ENCODE data around the gene SEPTIN12. TPM values are rescaled to one million over a fixed set of nuclear protein-coding genes. Genes with fewer than 3 reads are reported as not detected.

SEPTIN12 gene
- total and polyA plus RNA-seq, 3 experiments from 2014 or later, result not detected

DNA sequence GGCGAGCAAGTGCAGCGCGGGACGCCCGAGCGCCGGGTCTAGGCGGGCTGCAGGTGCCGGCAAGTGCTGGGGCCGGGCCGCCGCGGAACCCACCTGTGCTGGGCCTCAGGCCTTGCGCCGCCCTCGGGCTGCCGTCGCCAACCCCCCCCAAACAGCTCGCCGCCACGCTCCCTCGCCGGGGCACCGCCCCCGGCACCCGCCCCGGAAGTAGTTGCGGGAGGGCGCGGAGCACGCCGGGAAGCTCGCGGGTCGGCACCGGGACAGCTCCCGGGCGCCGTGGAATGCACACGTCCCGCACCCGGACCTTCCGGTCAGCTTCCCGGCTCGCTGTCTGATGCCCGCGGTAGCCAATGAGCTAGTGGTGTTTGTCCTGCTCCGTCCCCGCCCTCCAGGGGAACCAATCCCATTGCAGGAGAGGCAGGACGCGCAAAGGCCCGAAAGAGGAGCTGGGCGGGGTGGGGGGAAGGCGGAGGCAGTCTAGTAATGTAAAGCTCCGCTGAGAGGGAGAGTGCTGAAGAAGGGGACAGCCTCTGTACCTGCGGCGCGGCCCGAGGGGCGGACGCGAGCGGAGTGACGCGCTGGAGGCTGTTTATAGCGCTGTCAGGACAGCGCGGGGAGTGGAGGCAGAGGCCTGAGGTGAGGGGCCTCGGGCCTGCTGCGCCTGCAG, 53.9 kb downstream of the SEPTIN12 start, which contains the start of the genes ANKS3 and DNAAF8:
ANKS3 (minus strand) TSS at position 209 of the 667 bp plus-strand sequence. CDS start 4,122 bp downstream, outside the sequence.
DNAAF8 (plus strand) TSS at position 475 of the 667 bp plus-strand sequence. CDS start 1,978 bp downstream, outside the sequence.
- Histone ChIP-seq H3K27me3 (ENCODE audit: insufficient read depth, low read length, poor library complexity, severe bottlenecking) (no peaks in the 10 kb centered on the region), H3K9me3 (ENCODE audit: low read length) (no peaks in the 10 kb centered on the region), H3K4me1 (ENCODE audit: insufficient read depth, low read length) (peaks cover 18% of the 10 kb centered on the region), H3K27ac (ENCODE audit: low read depth, low read length) (peak within 1 kb of the TSS; percentile 88), H3K4me3 (ENCODE audit: low read length) (peak within 1 kb of the TSS; percentile 99), H3K36me3 (ENCODE audit: insufficient read depth, low read length) (peaks cover 6% of the 10 kb centered on the region)
- Mint-ChIP-seq H3K27me3 (no peaks in the 10 kb centered on the region), H3K9me3 (no peaks in the 10 kb centered on the region), H3K27ac (peak within 1 kb of the TSS; percentile 88 to 99 (median 93)), H3K4me3 (peak within 1 kb of the TSS; percentile 86 to 97 (median 91)), H3K36me3 (peaks cover 0 to 22% (median 0%) of the 10 kb centered on the region in 3 donors), H3K4me1 (peaks cover 19 to 33% (median 25%) of the 10 kb centered on the region in 3 donors)
- CTCF ChIA-PET, result interaction anchor here (0.8 to 2.1 kb wide), 13 partner anchors 10 to 364 kb away, joined by 3 to 12 read pairs (median 4); partner anchors contain the start of genes HMOX2, MGRN1, NAGPA and NUDT16L1
- DNase-seq, result peak; percentile 74 to 85 (median 79)
- POLR2A ChIA-PET, result interaction anchor here (0.5 to 2.2 kb wide), 15 partner anchors 14 to 335 kb away, joined by 3 to 27 read pairs (median 4); partner anchors contain the start of genes GLYR1, NAGPA, NUDT16L1 and ROGDI

- peaks cover 6% of the 10 kb centered on the region for H3K36me3 ChIP-seq (ENCODE audit: insufficient read depth, low read length)
- H3K27ac Mint-ChIP-seq, result peak overlapping the region; percentile 53 to 94 (median 72)
- H3K27ac ChIP-seq (ENCODE audit: low read depth, low read length), result peak overlapping the region; percentile 88
- peaks cover 18% of the 10 kb centered on the region for H3K4me1 ChIP-seq (ENCODE audit: insufficient read depth, low read length)
- peak overlapping the region; percentile 99 for H3K4me3 ChIP-seq (ENCODE audit: low read length)
- no peaks in the 10 kb centered on the region for H3K9me3 ChIP-seq (ENCODE audit: low read length)
- H3K27me3 Mint-ChIP-seq, result no peaks in the 10 kb centered on the region
- no peak for DNase-seq
- H3K4me1 Mint-ChIP-seq, result peaks cover 20 to 33% (median 25%) of the 10 kb centered on the region in 3 donors
- CTCF ChIA-PET, result interaction anchor here (1.5 to 1.8 kb wide), 4 partner anchors 24 to 300 kb away, joined by 3 to 12 read pairs (median 4); partner anchors contain the start of genes MGRN1 and NAGPA
- no peaks in the 10 kb centered on the region for H3K9me3 Mint-ChIP-seq
- peaks cover 0 to 26% (median 2%) of the 10 kb centered on the region in 3 donors for H3K36me3 Mint-ChIP-seq
- no peaks in the 10 kb centered on the region for H3K27me3 ChIP-seq (ENCODE audit: insufficient read depth, low read length, poor library complexity, severe bottlenecking)
- POLR2A ChIA-PET, result interaction anchor here (0.6 to 2.2 kb wide), 10 partner anchors 14 to 336 kb away, joined by 3 to 27 read pairs (median 4); partner anchors contain the start of genes NAGPA, ROGDI and ZNF500
- peak overlapping the region; percentile 83 to 97 (median 91) for H3K4me3 Mint-ChIP-seq
Measured at GRCh38 chr16:4733747-4734062, 54.4 kb downstream of the SEPTIN12 start.

DNA sequence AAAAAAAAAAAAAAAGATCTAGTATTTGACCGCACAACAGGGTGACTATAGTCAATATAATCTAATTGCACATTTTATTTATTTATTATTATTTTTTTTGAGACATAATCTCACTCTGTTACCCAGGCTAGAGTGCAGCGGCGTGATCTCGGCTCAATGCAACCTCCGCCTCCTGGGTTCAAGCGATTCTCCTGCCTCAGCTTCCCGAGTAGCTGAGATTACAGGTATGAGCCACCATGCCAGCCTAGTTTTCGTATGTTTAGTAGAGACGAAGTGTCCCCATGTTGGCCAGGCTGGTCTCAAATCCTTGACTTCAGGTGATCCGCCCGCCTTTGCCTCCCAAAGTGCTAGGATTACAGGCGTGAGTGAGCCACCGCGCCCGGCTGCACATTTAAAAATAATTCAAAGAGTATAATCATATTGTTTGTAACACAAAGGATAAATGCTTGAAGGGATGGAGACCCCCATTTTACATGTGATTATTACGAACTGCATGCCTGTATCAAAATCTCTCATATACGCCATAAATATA, 54.9 kb downstream of the SEPTIN12 start:
- H3K4me3 Mint-ChIP-seq, result peak overlapping the region; percentile 83 to 97 (median 91)
- H3K36me3 Mint-ChIP-seq, result peaks cover 0 to 30% (median 6%) of the 10 kb centered on the region in 3 donors
- no peaks in the 10 kb centered on the region for H3K27me3 Mint-ChIP-seq
- peak overlapping the region; percentile 88 for H3K27ac ChIP-seq (ENCODE audit: low read depth, low read length)
- H3K9me3 ChIP-seq (ENCODE audit: low read length), result no peaks in the 10 kb centered on the region
- CTCF ChIA-PET, result interaction anchor here (0.6 kb wide), 1 partner anchor 224 kb away, joined by 4 read pairs; no protein-coding TSS in a partner anchor
- H3K4me1 Mint-ChIP-seq, result peaks cover 22 to 33% (median 25%) of the 10 kb centered on the region in 3 donors
- POLR2A ChIA-PET, result interaction anchor here (1.3 to 2.2 kb wide), 4 partner anchors 14 to 69 kb away, joined by 4 to 27 read pairs (median 10); partner anchors contain the start of genes ROGDI and ZNF500
- peak overlapping the region; percentile 99 for H3K4me3 ChIP-seq (ENCODE audit: low read length)
- H3K36me3 ChIP-seq (ENCODE audit: insufficient read depth, low read length), result peaks cover 6% of the 10 kb centered on the region
- DNase-seq, result no peak
- peaks cover 18% of the 10 kb centered on the region for H3K4me1 ChIP-seq (ENCODE audit: insufficient read depth, low read length)
- H3K9me3 Mint-ChIP-seq, result no peaks in the 10 kb centered on the region
- H3K27ac Mint-ChIP-seq, result peak overlapping the region; percentile 53 to 94 (median 72)
- no peaks in the 10 kb centered on the region for H3K27me3 ChIP-seq (ENCODE audit: insufficient read depth, low read length, poor library complexity, severe bottlenecking)

- no peak overlapping the region for H3K4me3 ChIP-seq (ENCODE audit: low read length)
- H3K4me3 Mint-ChIP-seq, result no peak overlapping the region
- H3K9me3 Mint-ChIP-seq, result no peaks in the 10 kb centered on the region
- no peaks in the 10 kb centered on the region for H3K27me3 ChIP-seq (ENCODE audit: insufficient read depth, low read length, poor library complexity, severe bottlenecking)
- peaks cover 0 to 54% (median 9%) of the 10 kb centered on the region in 3 donors for H3K36me3 Mint-ChIP-seq
- H3K27ac Mint-ChIP-seq, result no peak overlapping the region
- ChIA-PET POLR2A (interaction anchor here (0.6 kb wide), 1 partner anchor 43 kb away, joined by 4 read pairs; no protein-coding TSS in a partner anchor), CTCF (no interaction called here)
- peaks cover 17 to 27% (median 20%) of the 10 kb centered on the region in 3 donors for H3K4me1 Mint-ChIP-seq
- H3K36me3 ChIP-seq (ENCODE audit: insufficient read depth, low read length), result peaks cover 17% of the 10 kb centered on the region
- H3K27ac ChIP-seq (ENCODE audit: low read depth, low read length), result no peak overlapping the region
- no peaks in the 10 kb centered on the region for H3K9me3 ChIP-seq (ENCODE audit: low read length)
- DNase-seq, result no peak
- no peaks in the 10 kb centered on the region for H3K27me3 Mint-ChIP-seq
- H3K4me1 ChIP-seq (ENCODE audit: insufficient read depth, low read length), result peaks cover 13% of the 10 kb centered on the region
Measured at GRCh38 chr16:4729876-4730275, 58.3 kb downstream of the SEPTIN12 start.

DNA sequence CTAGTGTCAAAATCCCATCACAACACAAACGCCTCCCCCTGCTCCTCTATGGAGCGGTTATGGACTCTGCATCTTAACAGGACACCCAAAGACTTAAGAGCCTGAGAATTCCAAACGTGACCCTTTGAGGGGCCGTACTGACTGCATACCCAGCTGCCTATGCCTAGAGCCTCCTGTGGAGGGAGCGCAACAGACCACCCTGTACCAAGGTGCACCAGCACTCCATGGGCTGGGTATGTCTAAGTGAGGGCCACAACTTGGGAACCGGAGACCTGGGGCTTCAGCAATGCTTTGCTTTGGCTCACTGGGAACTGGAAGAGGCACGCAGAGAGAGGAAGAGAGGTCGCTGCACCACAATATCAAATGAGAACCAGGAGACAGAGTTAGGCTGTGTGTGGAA, 59.5 kb downstream of the SEPTIN12 start:
- DNase-seq, result no peak
- Histone ChIP-seq H3K27me3 (ENCODE audit: insufficient read depth, low read length, poor library complexity, severe bottlenecking) (no peaks in the 10 kb centered on the region), H3K4me1 (ENCODE audit: insufficient read depth, low read length) (peaks cover 11% of the 10 kb centered on the region), H3K9me3 (ENCODE audit: low read length) (no peaks in the 10 kb centered on the region), H3K36me3 (ENCODE audit: insufficient read depth, low read length) (peaks cover 17% of the 10 kb centered on the region), H3K4me3 (ENCODE audit: low read length) (no peak overlapping the region), H3K27ac (ENCODE audit: low read depth, low read length) (no peak overlapping the region)
- POLR2A ChIA-PET, result no interaction called here
- Mint-ChIP-seq H3K4me1 (peaks cover 14 to 19% (median 15%) of the 10 kb centered on the region in 3 donors), H3K4me3 (peak overlapping the region in 1 of 7 donors; percentile 66), H3K27ac (no peak overlapping the region), H3K27me3 (no peaks in the 10 kb centered on the region), H3K36me3 (peaks cover 0 to 54% (median 11%) of the 10 kb centered on the region in 3 donors), H3K9me3 (no peaks in the 10 kb centered on the region)
- CTCF ChIA-PET, result no interaction called here

Other genes with a start within 250 kb of the SEPTIN12 start
- gene CDIP1, start 249.6 kb downstream of the SEPTIN12 start, total RNA-seq, result 10 to 100 TPM; 28.4 to 32.1 TPM
- gene CDIP1, start 249.6 kb downstream of the SEPTIN12 start, polyA plus RNA-seq, result 21.8 TPM
- under 1 TPM; 0.07 to 0.11 TPM for gene C16orf96, start 232.0 kb downstream of the SEPTIN12 start, total RNA-seq
- 0.05 TPM for gene C16orf96, start 232.0 kb downstream of the SEPTIN12 start, polyA plus RNA-seq
- gene UBALD1, start 173.5 kb downstream of the SEPTIN12 start, total RNA-seq, result 10 to 100 TPM; 18.7 to 22.3 TPM
- gene UBALD1, start 173.5 kb downstream of the SEPTIN12 start, polyA plus RNA-seq, result 4.9 TPM
- 10 to 100 TPM; 67.3 to 69.7 TPM for gene MGRN1, start 163.5 kb downstream of the SEPTIN12 start, total RNA-seq
- gene MGRN1, start 163.5 kb downstream of the SEPTIN12 start, polyA plus RNA-seq, result 6.4 TPM
- 10 to 100 TPM; 40.6 to 47.7 TPM for gene NUDT16L1, start 94.8 kb downstream of the SEPTIN12 start, total RNA-seq
- gene NUDT16L1, start 94.8 kb downstream of the SEPTIN12 start, polyA plus RNA-seq, result 89.2 TPM
- gene ANKS3, start 54.1 kb downstream of the SEPTIN12 start, total RNA-seq, result 10 to 100 TPM; 16.9 to 18.5 TPM
- 4.3 TPM for gene ANKS3, start 54.1 kb downstream of the SEPTIN12 start, polyA plus RNA-seq
- gene DNAAF8, start 53.8 kb downstream of the SEPTIN12 start, total RNA-seq, result under 1 TPM; 0.15 to 0.31 TPM
- gene DNAAF8, start 53.8 kb downstream of the SEPTIN12 start, polyA plus RNA-seq, result 0.35 TPM
- 10 to 100 TPM; 12.7 to 13.7 TPM for gene ZNF500, start 21.2 kb downstream of the SEPTIN12 start, total RNA-seq
- gene ZNF500, start 21.2 kb downstream of the SEPTIN12 start, polyA plus RNA-seq, result 15.2 TPM
- gene SMIM22, start 7.0 kb upstream of the SEPTIN12 start, total RNA-seq, result not detected
- not detected for gene SMIM22, start 7.0 kb upstream of the SEPTIN12 start, polyA plus RNA-seq
- gene ROGDI, start 14.3 kb upstream of the SEPTIN12 start, total RNA-seq, result 1 to 10 TPM; 7.4 to 8.1 TPM
- 7.8 TPM for gene ROGDI, start 14.3 kb upstream of the SEPTIN12 start, polyA plus RNA-seq
- 100 to 1,000 TPM; 104 to 110 TPM for gene GLYR1, start 58.9 kb upstream of the SEPTIN12 start, total RNA-seq
- gene GLYR1, start 58.9 kb upstream of the SEPTIN12 start, polyA plus RNA-seq, result 40.2 TPM
- gene UBN1, start 59.1 kb upstream of the SEPTIN12 start, total RNA-seq, result 10 to 100 TPM; 40.3 to 41.0 TPM
- 23.3 TPM for gene UBN1, start 59.1 kb upstream of the SEPTIN12 start, polyA plus RNA-seq
- not detected for gene PPL, start 148.8 kb upstream of the SEPTIN12 start, total RNA-seq
- gene PPL, start 148.8 kb upstream of the SEPTIN12 start, polyA plus RNA-seq, result 0.29 TPM
- gene SEC14L5, start 170.0 kb upstream of the SEPTIN12 start, total RNA-seq, result not detected
- not detected for gene SEC14L5, start 170.0 kb upstream of the SEPTIN12 start, polyA plus RNA-seq
- gene NAGPA, start 245.6 kb upstream of the SEPTIN12 start, total RNA-seq, result 10 to 100 TPM; 18.8 to 19.0 TPM
- 33.3 TPM for gene NAGPA, start 245.6 kb upstream of the SEPTIN12 start, polyA plus RNA-seq